ENCODE results near the gene DCTPP1.

DNA sequence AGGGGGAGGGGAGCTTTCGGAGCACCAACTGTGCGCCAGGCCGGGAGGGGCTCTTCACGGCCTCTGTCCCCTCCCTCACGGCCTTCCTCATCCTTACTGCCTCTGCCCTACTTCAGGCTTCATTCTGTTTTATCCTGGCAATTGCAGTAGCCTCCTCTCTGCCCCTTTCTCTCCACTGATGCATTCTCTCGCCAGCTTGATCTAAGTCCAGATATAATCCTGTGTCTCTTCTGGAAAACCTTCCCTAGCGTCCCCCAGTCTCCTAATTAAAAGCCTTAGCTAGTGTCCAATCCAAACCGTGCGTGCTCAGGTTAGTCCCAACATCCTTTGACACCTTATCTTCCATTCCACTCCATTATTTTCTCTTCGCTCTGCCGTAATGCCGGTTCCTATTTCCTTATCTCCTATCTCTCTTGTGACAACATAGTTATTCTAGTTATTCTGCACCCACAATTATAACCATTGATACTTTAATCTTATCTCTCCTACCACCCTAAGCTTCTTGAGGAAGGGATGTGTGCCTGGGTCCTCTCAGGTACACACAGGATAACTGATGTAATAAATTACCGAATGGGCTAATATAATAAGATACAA lies 33.7 kb downstream of the DCTPP1 start:
- no peak for TF ChIP-seq EZH2 (IDR thresholded peaks at IDR 0.05; ENCODE audit: low read depth)
- TF ChIP-seq, protein P1, sequence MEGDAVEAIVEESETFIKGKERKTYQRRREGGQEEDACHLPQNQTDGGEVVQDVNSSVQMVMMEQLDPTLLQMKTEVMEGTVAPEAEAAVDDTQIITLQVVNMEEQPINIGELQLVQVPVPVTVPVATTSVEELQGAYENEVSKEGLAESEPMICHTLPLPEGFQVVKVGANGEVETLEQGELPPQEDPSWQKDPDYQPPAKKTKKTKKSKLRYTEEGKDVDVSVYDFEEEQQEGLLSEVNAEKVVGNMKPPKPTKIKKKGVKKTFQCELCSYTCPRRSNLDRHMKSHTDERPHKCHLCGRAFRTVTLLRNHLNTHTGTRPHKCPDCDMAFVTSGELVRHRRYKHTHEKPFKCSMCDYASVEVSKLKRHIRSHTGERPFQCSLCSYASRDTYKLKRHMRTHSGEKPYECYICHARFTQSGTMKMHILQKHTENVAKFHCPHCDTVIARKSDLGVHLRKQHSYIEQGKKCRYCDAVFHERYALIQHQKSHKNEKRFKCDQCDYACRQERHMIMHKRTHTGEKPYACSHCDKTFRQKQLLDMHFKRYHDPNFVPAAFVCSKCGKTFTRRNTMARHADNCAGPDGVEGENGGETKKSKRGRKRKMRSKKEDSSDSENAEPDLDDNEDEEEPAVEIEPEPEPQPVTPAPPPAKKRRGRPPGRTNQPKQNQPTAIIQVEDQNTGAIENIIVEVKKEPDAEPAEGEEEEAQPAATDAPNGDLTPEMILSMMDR (conservative IDR thresholded peaks at IDR 0.05) = no peak

All from PC-9 (cell line).